CD4-positive, alpha-beta T cell treated with Interleukin-4 for 4 hours (primary cell): ENCODE results near the gene SRRM1.

Experiments
- DNase-seq: peaks from one replicate; pipeline ENCODE4 v3.0.0-alpha.2; 2020

SRRM1 gene

DNA sequence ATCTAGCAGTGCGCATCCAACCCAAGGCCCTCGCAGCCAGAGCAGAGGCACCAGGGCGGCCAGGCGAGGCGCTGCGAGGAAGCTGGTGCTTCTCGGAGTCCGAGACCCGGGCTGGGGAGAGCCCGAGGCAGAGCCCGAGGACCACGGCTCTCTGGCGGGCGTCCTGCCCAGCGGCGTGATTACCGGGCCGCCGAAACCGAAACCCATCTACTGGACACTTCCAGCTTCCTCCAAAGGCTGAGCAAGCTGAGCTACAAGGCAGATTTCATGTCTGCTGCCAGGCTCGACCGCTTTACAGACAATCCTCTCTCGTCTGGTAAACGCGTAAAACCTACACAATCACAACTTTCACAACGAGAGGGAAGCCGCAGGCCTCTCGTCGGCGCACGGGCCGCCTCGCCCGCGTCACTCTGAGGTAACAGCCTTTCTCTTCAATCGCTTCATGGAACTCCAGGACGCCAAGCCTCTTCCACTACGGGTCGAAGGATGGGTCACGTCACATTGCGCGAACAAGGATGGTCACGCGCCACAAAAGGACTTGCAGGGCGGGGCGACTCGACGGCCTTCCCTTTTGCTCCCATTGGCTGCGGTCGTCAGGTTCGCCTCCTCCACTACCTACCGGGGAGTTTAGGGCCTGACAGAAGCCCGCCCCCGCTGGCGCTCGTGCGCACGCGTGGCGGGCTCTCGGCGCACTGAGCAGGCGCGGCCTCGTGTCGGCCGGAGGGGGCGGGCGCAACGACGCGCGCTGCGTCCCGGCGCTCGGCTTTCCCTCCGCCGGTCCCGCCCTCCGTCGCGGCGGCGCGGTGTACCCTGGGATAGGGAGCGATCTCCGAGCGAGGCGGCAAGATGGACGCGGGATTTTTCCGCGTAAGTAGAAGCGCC lies at the start of gene SRRM1:
SRRM1 (plus strand) TSS at position 822 of the 882 bp plus-strand sequence; CDS start at position 847, 25 bp downstream.
- DNase-seq, result peak; percentile 100

GRCh38 chr1:24594328-24594598 lies 48.8 kb upstream of the SRRM1 start:
- no peak for DNase-seq

DNA sequence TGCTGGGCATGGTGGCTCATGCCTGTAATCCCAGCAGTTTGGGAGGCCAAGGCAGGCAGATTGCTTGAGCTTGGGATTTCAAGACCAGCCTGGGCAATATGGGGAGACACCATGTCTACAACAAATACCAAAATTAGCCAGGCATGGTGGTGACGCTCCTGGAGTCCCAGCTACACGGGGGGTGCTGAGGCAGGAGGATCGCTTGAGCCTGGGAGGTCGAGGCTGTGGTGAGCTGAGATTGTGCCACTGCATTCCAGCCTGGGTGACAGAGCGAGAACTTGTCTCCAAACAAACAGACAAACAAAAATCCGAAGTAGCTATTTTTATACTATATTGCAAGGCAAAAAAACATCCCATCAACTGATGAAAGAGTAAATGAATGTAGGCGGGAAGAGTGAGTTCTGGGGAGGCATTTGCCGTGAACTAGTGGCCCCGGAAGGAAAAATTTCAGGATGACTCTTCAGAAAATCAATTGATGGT lies 46.7 kb upstream of the SRRM1 start:
- no peak for DNase-seq

DNA sequence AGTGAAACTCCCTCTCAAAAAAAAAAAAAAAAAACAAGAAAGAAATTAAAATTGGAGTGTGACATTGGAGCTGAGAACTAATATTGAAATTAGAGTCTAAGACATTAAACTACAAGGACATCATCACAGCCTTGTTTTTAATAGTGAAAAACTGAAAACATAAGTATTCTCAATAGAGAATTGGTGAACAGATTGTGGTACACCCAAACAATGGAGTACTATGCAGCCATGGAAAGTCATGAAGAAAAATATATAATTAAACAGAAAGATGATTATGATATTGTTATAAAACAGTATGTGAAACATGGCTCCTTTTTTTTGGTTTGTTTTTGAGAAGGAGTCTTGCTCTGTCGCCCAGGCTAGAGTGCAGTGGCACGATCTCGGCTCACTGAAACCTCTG lies 43.8 kb upstream of the SRRM1 start:
- no peak for DNase-seq

GRCh38 chr1:24600551-24600950 lies 42.6 kb upstream of the SRRM1 start:
- no peak for DNase-seq

GRCh38 chr1:24605534-24606295 lies 37.4 kb upstream of the SRRM1 start:
- no peak for DNase-seq

DNA sequence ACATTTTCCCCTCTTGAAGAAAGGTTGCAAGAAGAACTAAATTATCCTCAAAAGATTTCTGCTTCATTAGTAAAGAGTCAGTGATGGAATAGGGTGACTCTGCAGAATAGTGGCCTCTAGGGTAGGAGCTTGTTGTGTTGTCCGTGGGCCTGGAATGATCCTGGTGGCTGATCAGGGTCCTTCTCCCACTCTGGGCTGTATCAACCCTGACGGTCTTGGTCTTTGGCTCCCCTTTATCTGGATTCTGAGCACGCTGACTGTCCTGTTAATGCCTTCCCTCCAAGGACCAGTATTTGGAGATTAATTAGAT lies 36.9 kb upstream of the SRRM1 start:
- DNase-seq, result no peak

DNA sequence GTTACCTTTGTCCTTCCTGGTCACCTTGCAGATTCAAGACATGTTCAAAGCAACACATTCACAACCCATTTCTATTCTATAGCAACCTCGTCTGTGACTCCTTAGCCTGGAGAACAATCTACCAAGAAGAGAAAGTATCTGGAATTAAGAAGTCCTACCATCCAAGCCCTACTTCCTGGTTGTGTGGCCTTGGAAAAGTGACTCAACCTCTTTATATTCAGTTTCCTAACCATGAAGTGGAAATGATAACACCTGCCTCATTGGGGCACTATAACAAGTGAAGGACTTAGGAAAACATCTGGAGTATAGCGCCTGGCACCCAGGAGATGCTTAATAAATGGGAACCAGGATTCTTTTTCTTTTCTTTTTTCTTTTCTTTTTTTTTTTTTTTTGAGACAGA lies 36.5 kb upstream of the SRRM1 start:
- no peak for DNase-seq

GRCh38 chr1:24609949-24610517 lies 33.1 kb upstream of the SRRM1 start:
- no peak for DNase-seq

DNA sequence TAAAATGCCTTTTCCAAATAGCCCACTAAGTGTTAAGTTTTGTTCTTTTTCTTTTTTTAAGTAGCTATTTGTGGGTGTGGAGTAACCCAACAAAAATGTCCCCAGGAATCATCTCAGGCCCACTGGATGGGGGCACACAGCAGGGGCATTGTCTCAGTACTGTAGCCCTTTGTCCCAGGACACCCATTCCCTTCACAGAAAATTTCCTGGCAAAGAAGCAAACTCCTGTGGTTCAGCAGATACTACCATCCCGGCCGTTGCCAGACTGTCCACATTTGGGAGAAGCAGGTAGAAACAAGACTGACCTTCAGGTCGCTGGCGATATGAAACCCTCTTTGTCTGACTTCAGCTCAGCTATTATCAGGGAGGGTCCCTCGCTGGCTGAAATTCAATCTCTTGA lies 23.7 kb upstream of the SRRM1 start:
- DNase-seq, result no peak

- no peak for DNase-seq
These were observed 22.4 kb upstream of the SRRM1 start for GRCh38 chr1:24620678-24621077.

- no peak for DNase-seq
These were observed 22.0 kb upstream of the SRRM1 start for GRCh38 chr1:24621121-24621520.

DNA sequence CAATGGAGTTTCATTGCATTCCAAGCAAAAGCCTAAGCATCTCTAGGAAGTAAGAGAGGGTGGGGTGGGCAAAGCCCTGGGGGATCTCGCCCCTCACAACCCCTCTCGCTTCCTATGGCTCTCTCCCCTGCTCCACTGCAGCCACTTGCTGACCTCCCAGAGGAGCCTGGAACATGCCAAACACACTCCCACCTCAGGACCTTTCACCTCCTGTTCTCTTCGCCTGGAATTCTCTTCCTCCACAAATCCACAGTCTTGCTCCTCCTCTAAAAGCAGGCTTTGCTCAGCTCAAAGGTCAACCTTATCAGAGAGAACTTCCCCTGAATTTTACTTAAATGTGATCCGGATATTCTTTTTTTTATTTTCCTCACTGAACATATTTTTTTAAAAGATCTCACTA lies 20.9 kb upstream of the SRRM1 start:
- DNase-seq, result no peak

DNA sequence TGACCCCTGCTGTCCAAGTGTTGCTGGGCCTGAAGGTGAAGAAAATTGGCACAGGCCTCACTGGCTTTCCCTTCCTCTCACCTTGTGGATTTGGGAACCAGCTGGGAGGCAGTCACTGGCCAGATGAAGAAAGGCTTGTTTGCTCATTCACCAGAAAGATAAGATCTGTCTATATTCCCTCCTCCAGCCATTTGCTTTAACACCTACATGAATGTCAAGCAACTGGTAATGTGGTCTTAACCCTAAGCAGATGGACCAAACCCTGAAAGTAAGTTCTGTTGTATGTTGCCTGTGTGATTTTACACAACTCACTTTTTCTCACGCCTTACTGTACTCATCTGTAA lies 10.3 kb upstream of the SRRM1 start:
- no peak for DNase-seq

GRCh38 chr1:24635195-24635843 lies 7.8 kb upstream of the SRRM1 start:
- DNase-seq, result peak; percentile 60

DNA sequence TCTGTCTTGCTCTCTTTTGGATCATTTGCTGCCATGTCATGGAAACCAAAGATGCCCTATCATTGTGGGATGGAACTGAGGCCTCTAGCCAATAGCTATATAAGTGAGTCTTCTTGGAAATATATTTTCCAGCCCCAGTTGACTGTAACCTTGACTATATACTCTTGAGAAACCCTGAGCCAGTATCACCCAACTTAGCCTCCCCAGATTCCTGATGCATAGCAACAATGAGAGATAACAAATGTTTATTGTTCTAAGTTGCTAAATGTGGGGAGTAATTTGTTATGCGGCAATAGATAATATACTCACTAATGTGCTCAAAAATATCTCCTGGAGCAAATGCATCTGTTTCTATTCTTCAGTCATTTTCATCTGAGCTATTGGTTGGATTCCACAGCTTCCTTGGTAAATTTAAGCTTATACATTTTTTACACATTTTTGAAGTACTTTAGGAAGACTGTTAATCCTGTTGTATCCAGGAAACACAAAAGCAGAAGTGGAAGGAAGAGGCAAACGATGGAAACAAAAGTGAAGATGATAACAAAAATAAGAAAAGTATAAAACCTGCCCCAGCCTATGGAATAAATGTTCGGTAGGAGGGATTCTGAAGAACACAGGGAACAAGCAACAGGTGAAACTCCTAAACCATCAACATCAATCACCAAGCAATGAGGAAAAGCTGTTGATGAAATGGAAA lies 6.3 kb upstream of the SRRM1 start:
- DNase-seq, result no peak

DNA sequence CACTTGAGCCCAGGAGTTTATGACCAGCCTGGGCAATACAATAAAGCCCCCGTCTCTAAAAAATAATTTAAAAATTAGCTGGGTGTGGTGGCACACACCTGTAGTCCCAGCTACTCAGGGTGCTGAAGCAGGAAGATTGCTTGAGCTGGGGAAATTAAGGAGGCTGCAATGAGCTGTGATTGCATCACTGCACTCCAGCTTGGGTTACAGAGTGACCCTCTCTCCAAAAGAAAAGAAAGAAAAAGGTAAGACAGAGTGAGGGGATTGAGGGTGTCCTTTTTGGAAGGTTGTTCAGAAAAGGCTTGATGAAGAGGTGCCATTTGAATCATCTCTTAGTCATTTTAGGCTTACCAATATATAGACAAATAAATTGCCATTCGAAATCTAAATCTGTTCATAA lies 4.0 kb upstream of the SRRM1 start:
- no peak for DNase-seq

DNA sequence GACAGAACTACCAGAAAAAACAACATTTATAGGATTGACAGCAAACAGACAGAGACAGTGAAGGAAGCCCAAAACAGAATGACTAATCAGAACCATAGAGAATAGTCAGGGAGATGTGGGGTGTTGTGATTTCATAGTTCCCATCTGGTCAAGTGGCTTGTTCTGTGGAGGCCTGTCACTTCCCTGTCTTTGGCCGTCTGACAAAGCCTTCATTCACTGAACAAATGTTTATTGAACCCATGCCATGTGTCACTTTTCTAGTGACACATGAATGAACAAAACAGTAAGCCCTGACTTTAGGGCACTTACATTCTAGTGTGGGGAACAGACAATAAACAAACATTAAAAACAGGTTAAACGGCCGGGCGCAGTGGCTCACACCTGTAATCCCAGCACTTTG lies 3.2 kb upstream of the SRRM1 start:
- DNase-seq, result no peak

GRCh38 chr1:24640288-24640687 lies 2.8 kb upstream of the SRRM1 start:
- DNase-seq, result no peak

DNA sequence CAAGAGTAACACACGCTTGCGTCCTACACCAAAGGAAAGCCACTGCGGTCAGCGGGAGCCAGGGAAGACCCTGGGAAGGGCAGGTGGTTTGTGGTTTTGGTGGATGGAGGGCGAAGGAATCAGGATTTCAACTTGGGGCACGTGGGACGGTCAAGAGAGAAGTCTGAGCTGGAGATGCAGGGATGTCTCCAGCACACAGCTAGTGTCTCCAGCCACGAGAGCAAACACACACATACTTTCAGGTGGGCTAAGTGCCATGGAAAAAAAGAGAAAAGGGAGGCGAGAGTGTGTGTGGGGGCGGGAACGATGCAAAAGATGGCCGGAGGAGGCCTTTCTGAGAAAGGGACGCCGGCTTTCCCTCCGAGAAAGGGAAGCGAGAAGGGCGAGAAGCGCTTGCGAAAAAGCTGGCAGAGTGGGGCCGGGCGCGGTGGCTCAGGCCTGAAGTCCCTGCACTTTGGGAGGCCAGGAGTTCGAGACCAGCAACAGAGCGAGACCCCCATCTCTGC lies 1.4 kb upstream of the SRRM1 start:
- peak; percentile 8 for DNase-seq

GRCh38 chr1:24643363-24644099 lies 429 bp downstream of the SRRM1 start:
- DNase-seq, result peak; percentile 3

DNA sequence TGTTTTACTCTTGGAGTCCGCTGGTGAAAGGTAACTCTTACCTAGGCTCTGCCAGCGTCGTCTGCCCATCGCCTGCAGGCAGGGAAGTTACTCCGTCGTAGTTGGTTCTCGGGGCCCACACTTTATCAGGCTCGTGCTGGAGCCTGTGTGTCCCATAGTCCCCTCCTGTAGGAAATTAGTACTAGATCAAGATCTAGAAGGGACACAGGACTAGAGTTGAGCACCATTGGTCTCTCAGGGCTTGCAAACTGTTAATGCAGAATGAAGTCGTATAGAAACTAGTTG lies 940 bp downstream of the SRRM1 start:
- no peak for DNase-seq
